ENCODE results near the gene OTOP1. TPM values are rescaled to one million over a fixed set of nuclear protein-coding genes. Genes with fewer than 3 reads are reported as not detected.
"Not testable (repeated sequence)": the region's sequence is repeated elsewhere in the genome, so short reads cannot be mapped to it uniquely, and the experiment has no call there.

Gene OTOP1
- total RNA-seq, 3 donors from 2014 or later: not detected

GRCh38 chr4:4204401-4204745, 22.4 kb downstream of the OTOP1 start:
- H3K4me3 Mint-ChIP-seq: no peak overlapping the region
- no peaks in the 10 kb centered on the region for H3K4me1 Mint-ChIP-seq (ENCODE audit: low read depth)
- ATAC-seq: no peak
- H3K27me3 Mint-ChIP-seq (ENCODE audit: low read depth): peaks cover 58% of the 10 kb centered on the region
- no peaks in the 10 kb centered on the region for H3K36me3 Mint-ChIP-seq (ENCODE audit: insufficient read depth)
- no peak for DNase-seq
- H3K9me3 Mint-ChIP-seq: peaks cover 4% of the 10 kb centered on the region

DNA sequence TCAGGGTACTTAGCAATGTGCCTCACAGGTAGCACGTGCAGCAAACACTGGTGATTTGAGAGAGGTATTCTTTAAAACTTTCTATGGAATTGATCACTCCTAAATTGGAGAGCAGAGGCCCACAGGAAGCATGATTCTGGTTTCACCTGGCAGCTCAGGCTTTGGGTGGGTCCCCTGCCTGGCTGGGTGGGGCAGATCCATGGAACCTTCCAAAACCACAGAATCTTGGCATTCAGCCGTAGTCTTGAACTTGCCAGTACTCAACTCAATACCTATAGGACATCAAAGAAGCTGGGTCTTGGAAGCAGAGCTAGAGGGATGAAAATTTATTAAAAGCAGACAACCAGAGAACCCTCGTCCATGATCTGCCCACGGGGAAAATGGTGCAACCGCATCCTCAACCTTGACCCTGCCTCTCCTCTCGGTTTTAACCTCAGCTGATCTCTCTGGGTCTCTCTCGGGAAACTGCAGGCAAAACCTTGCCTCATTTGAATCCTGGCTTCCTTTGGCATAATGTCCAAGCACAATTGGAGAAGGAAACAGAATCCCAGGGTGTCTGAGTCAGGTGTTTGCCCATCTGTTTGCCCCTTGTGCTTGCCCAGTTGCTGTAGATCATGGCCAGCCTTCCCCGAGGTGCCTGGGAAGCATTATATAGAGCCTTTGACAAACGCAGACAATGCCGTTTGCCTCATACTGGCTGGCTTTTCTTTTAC, 22.9 kb downstream of the OTOP1 start:
- H3K27me3 Mint-ChIP-seq (ENCODE audit: low read depth): peaks cover 58% of the 10 kb centered on the region
- ATAC-seq: no peak
- no peak for DNase-seq
- H3K9me3 Mint-ChIP-seq: peaks cover 4% of the 10 kb centered on the region
- no peak overlapping the region for H3K4me3 Mint-ChIP-seq
- no peaks in the 10 kb centered on the region for H3K4me1 Mint-ChIP-seq (ENCODE audit: low read depth)
- H3K36me3 Mint-ChIP-seq (ENCODE audit: insufficient read depth): no peaks in the 10 kb centered on the region

GRCh38 chr4:4202510-4202909, 24.2 kb downstream of the OTOP1 start:
- Mint-ChIP-seq H3K4me3 (no peak overlapping the region), H3K36me3 (ENCODE audit: insufficient read depth) (no peaks in the 10 kb centered on the region), H3K9me3 (peaks cover 4% of the 10 kb centered on the region), H3K4me1 (ENCODE audit: low read depth) (no peaks in the 10 kb centered on the region), H3K27me3 (ENCODE audit: low read depth) (peaks cover 51% of the 10 kb centered on the region)
- DNase-seq (no peak), ATAC-seq (no peak)

GRCh38 chr4:4200624-4201023, 26.1 kb downstream of the OTOP1 start:
- no peaks in the 10 kb centered on the region for H3K36me3 Mint-ChIP-seq (ENCODE audit: insufficient read depth)
- H3K27me3 Mint-ChIP-seq (ENCODE audit: low read depth): peaks cover 47% of the 10 kb centered on the region
- no peaks in the 10 kb centered on the region for H3K4me1 Mint-ChIP-seq (ENCODE audit: low read depth)
- ATAC-seq (no peak), DNase-seq (no peak)
- no peak overlapping the region for H3K4me3 Mint-ChIP-seq
- no peaks in the 10 kb centered on the region for H3K9me3 Mint-ChIP-seq

- no peak for DNase-seq
- Mint-ChIP-seq H3K4me3 (no peak overlapping the region), H3K27me3 (ENCODE audit: low read depth) (peaks cover 32% of the 10 kb centered on the region), H3K36me3 (ENCODE audit: insufficient read depth) (no peaks in the 10 kb centered on the region), H3K9me3 (no peaks in the 10 kb centered on the region), H3K4me1 (ENCODE audit: low read depth) (peaks cover 2% of the 10 kb centered on the region)
- ATAC-seq: no peak
Observed at GRCh38 chr4:4195354-4195753, 31.4 kb downstream of the OTOP1 start.

DNA sequence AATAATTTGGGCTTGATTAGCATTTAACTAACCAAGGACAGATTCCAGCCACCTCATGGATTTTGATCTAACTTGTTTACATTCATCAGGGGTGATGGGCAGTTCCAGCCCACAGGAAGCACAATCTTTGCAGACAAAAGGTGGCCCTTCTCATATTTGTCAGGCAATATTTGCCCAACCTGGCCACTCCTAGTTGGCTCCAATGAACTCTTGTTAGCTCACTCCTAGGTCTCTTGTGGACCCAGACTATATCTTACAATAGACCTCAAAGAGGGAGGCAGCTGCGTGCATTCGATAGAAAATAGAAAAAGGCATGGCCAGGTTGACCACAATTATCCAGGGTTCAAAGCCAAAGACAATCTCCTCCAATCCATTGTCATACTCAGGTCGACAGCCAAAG, 38.2 kb downstream of the OTOP1 start:
- not testable (repeated sequence) for DNase-seq; H3K9me3 Mint-ChIP-seq; H3K4me3 Mint-ChIP-seq; ATAC-seq; H3K36me3 Mint-ChIP-seq (ENCODE audit: insufficient read depth); H3K4me1 Mint-ChIP-seq (ENCODE audit: low read depth)
- H3K27me3 Mint-ChIP-seq (ENCODE audit: low read depth): peaks cover 42% of the 10 kb centered on the region

DNA sequence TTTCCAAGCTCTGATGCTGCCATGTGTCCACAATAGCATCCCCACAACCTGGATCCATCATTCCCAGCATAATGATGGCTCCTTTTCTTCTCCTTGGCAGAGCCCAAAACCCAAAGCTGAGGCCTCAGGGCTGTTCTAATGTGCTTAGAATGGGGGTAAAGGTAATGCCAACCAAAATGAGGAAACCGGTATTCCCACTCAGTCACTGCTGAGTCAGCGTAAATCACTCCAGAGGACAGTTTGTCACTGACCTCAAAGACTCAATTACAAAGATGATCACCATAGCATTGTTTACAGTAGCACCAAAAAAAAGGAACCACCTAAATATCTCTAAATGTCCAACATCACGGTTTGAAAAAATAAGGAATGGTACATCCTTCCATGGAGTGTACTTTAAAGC, 41.2 kb downstream of the OTOP1 start:
- Mint-ChIP-seq H3K27me3 (ENCODE audit: low read depth) (peaks cover 40% of the 10 kb centered on the region), H3K4me1 (ENCODE audit: low read depth) (no peaks in the 10 kb centered on the region), H3K36me3 (ENCODE audit: insufficient read depth) (no peaks in the 10 kb centered on the region), H3K9me3 (no peaks in the 10 kb centered on the region), H3K4me3 (no peak overlapping the region)
- ATAC-seq (no peak), DNase-seq (no peak)

DNA sequence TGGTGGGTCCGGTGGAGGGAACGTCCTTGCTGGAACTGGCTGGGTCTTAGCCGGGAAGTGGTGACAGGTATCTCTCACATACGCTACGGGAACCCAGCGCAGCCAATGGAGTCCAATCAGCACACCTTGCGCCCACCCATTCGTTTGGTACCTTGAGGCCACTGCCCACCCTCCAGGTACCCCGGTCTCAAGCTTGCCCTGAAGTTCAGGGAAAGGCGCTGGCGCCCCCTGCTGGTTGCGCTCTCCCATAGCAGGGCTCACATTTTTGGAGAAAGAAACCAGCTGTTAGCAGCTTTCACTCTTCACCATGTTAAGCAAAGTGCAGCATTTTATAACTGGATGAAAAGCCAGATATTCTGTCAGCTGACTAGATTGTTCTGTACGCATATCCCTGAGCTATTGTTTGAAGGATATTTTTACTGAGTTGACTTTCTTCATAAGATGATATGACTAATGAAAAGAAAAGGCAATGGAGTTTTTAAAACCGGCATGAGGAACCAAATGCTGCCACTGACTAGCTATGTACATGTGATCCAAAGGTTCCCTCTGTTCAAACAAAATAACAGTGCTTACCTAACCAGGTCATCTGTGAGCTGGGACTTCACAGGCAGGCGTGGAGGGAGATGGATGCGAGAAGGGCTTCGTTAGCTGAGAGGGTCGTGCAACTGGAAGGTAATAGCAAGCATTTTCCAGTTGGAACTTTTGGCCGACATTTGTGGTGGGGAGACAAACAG, 43.7 kb downstream of the OTOP1 start:
- DNase-seq (no peak), ATAC-seq (no peak)
- Mint-ChIP-seq H3K4me3 (no peak overlapping the region), H3K4me1 (ENCODE audit: low read depth) (no peaks in the 10 kb centered on the region), H3K27me3 (ENCODE audit: low read depth) (peaks cover 44% of the 10 kb centered on the region), H3K36me3 (ENCODE audit: insufficient read depth) (no peaks in the 10 kb centered on the region), H3K9me3 (no peaks in the 10 kb centered on the region)

DNA sequence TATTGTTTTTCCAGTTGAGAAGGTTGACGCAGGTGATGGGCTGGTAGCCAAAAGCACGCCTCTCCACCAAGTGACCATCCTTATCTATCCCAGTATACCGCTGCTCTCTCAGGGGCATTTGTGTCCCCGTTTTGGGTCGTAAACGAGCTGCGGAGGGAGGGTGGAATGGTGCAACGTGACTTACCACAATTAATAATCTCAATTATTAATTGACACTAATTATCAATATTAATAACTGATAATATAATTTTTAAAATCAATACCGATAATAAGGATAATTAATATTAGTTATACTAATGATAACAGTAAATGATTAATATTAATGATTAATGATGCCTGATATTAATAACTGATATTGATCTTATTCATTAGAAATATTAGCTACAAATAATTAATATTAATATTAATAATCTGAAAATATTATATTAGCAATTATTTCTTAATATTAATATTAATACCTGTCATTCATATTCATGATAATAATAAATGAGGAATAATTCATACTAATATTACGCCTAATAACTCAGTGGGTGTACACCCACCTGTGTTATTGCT, 56.1 kb downstream of the OTOP1 start:
- peaks cover 14% of the 10 kb centered on the region for H3K27me3 Mint-ChIP-seq (ENCODE audit: low read depth)
- no peaks in the 10 kb centered on the region for H3K4me1 Mint-ChIP-seq (ENCODE audit: low read depth)
- DNase-seq: no peak
- no peak for ATAC-seq
- H3K36me3 Mint-ChIP-seq (ENCODE audit: insufficient read depth): no peaks in the 10 kb centered on the region
- H3K4me3 Mint-ChIP-seq: no peak overlapping the region
- no peaks in the 10 kb centered on the region for H3K9me3 Mint-ChIP-seq

DNA sequence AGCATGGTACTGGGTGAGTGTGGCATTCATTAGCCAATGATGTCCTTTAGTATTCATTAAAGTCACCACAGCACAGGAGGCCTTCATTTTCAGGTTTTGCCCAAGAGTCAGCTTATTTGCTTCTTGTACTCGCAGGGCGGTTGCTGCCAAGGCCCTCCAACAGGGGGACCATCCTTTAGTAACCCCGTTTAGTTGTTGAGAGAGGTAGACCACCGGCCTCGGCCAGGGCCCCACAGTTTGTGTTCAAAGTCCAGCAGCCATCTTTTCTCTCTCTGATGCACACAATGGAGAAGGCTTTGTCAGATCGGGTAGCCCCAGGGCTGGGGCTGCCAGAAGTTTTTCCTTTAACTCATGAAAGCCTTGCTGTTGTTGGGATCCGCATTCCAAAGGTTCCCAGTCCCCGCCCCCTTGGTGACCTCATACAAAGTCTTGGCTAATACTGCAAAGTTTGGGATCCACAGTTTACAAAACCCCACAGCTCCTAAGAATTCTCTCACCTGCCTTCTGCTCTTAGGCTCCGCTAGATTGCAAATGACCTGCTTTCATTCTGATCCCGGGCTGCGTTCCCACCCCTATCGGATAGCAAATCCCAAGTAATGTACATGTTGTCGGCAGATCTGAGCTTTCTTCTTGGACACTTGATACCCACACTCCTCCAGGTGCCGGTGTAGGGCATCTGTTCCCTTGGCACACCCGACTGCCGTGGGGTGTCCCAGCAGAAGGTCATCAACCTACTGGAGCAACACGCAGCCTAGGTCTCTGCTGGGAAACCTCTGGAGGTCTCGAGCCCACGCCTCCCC, 58.5 kb downstream of the OTOP1 start:
- H3K9me3 Mint-ChIP-seq; ATAC-seq; H3K27me3 Mint-ChIP-seq (ENCODE audit: low read depth); H3K4me1 Mint-ChIP-seq (ENCODE audit: low read depth); DNase-seq; H3K4me3 Mint-ChIP-seq; H3K36me3 Mint-ChIP-seq (ENCODE audit: insufficient read depth): not testable (repeated sequence)

GRCh38 chr4:4166986-4167385, 59.7 kb downstream of the OTOP1 start:
- H3K4me3 Mint-ChIP-seq; DNase-seq; H3K27me3 Mint-ChIP-seq (ENCODE audit: low read depth); H3K36me3 Mint-ChIP-seq (ENCODE audit: insufficient read depth); H3K9me3 Mint-ChIP-seq; H3K4me1 Mint-ChIP-seq (ENCODE audit: low read depth); ATAC-seq: not testable (repeated sequence)

GRCh38 chr4:4165701-4166392, 60.9 kb downstream of the OTOP1 start:
- H3K9me3 Mint-ChIP-seq; H3K4me1 Mint-ChIP-seq (ENCODE audit: low read depth); H3K4me3 Mint-ChIP-seq; DNase-seq; ATAC-seq; H3K27me3 Mint-ChIP-seq (ENCODE audit: low read depth); H3K36me3 Mint-ChIP-seq (ENCODE audit: insufficient read depth): not testable (repeated sequence)

DNA sequence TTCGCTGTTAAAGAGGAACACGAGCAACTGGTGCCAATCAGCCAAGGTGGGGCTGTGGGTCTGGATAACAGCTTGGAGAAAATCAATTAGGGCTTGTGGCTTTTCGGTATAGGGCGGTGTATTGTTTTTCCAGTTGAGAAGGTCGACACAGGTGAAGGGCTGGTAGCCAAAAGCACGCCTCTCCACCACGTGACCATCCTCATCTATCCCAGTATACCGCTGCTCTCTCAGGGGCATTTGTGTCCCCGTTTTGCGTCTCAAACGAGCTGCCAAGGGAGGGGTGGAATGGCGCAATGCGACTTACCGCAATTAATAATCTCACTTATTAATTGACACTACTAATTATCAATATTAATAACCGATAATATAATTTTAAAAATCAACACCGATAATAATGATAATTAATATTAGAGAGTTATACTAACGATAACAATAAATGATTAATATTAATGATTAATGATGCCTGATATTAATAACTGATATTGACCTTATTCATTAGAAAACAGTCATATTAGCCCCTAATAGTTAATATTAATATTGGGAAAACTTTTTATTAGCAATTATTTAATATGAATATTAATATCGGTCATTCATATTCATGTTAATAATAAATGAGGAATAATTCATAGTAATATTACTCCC, 62.1 kb downstream of the OTOP1 start:
- DNase-seq; H3K36me3 Mint-ChIP-seq (ENCODE audit: insufficient read depth); H3K9me3 Mint-ChIP-seq; H3K4me3 Mint-ChIP-seq; ATAC-seq; H3K27me3 Mint-ChIP-seq (ENCODE audit: low read depth); H3K4me1 Mint-ChIP-seq (ENCODE audit: low read depth): not testable (repeated sequence)

GRCh38 chr4:4162186-4162585, 64.5 kb downstream of the OTOP1 start:
- H3K4me1 Mint-ChIP-seq (ENCODE audit: low read depth); DNase-seq; H3K36me3 Mint-ChIP-seq (ENCODE audit: insufficient read depth); H3K4me3 Mint-ChIP-seq; H3K9me3 Mint-ChIP-seq; ATAC-seq: not testable (repeated sequence)
- H3K27me3 Mint-ChIP-seq (ENCODE audit: low read depth): peaks cover 13% of the 10 kb centered on the region
